K562 (cell line): ENCODE results near the gene ROBO1.

Experiments used
- ADNP ChIP-seq: fragments of 200-800 bp; sonication (Bioruptor generic); IDR thresholded peaks from 2 replicates; pipeline ENCODE4 v1.6.1; 2016; ENCODE audit warnings: missing genetic modification characterization, missing compliant biosample characterization
- CHD1 ChIP-seq: fragments of 200-600 bp; sonication (generic); IDR thresholded peaks from one replicate; pipeline ENCODE4 v1.6.1; 2012; ENCODE audit warnings: mild to moderate bottlenecking, moderate library complexity, low read length, inconsistent platforms
- JUND ChIP-seq, 2 experiments: IDR thresholded peaks; 2 replicates in 1 of 2; 3 replicates in 1 of 2; pipeline ENCODE4 v1.6.1; 2011; ENCODE audit warnings: borderline replicate concordance in 2 of 2, low read depth in 2 of 2, low read length in 2 of 2, improper control_type of control experiment in 1 of 2, missing biosample characterization in 1 of 2, missing genetic modification characterization in 1 of 2, missing genetic modification reagents in 1 of 2
- NFIC ChIP-seq: fragments of 450-650 bp; IDR thresholded peaks from 2 replicates; pipeline ENCODE4 v1.6.1; 2017; ENCODE audit warnings: mild to moderate bottlenecking, inconsistent platforms
- PML ChIP-seq: IDR thresholded peaks from 2 replicates; pipeline ENCODE4 v1.6.1; 2012; ENCODE audit warnings: low read length, inconsistent platforms
- TF ChIP-seq, protein P1 (sequence below), 3 experiments: IDR thresholded peaks in 2 of 3; conservative IDR thresholded peaks in 1 of 3; 2 replicates each; pipeline ENCODE4 v1.5.1; 2011 to 2012; ENCODE audit warnings: low read length in 3 of 3, mild to moderate bottlenecking in 3 of 3, control low read depth in 2 of 3, improper control_type of control experiment in 1 of 3, inconsistent platforms in 1 of 3, low read depth in 1 of 3, mixed read lengths in 1 of 3, moderate library complexity in 1 of 3; ENCODE audit not compliant: insufficient read depth in 2 of 3
- TF ChIP-seq, protein P2 (sequence below), 2 experiments: fragments of 450-650 bp; formaldehyde crosslinking in 1 of 2; IDR thresholded peaks; 2 replicates each; pipeline versions ENCODE4 v1.4.0 to v1.6.1; 2014 to 2020; ENCODE audit warnings: mild to moderate bottlenecking in 2 of 2, borderline replicate concordance in 1 of 2, low read depth in 1 of 2

GRCh38 chr3:78918361-78919020 is 849.3 kb downstream of the ROBO1 start:
- TF ChIP-seq JUND (IDR thresholded peaks at IDR 0.05; ENCODE audit: borderline replicate concordance, low read depth, low read length) (no peak), JUND (tag; IDR thresholded peaks at IDR 0.05; ENCODE audit: borderline replicate concordance, low read depth, low read length) (no peak), ADNP (no peak), CHD1 (no peak), NFIC (no peak), PML (no peak)
- TF ChIP-seq, protein P1, sequence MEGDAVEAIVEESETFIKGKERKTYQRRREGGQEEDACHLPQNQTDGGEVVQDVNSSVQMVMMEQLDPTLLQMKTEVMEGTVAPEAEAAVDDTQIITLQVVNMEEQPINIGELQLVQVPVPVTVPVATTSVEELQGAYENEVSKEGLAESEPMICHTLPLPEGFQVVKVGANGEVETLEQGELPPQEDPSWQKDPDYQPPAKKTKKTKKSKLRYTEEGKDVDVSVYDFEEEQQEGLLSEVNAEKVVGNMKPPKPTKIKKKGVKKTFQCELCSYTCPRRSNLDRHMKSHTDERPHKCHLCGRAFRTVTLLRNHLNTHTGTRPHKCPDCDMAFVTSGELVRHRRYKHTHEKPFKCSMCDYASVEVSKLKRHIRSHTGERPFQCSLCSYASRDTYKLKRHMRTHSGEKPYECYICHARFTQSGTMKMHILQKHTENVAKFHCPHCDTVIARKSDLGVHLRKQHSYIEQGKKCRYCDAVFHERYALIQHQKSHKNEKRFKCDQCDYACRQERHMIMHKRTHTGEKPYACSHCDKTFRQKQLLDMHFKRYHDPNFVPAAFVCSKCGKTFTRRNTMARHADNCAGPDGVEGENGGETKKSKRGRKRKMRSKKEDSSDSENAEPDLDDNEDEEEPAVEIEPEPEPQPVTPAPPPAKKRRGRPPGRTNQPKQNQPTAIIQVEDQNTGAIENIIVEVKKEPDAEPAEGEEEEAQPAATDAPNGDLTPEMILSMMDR (IDR thresholded peaks at IDR 0.05 in 2 of 3, conservative IDR thresholded peaks at IDR 0.05 in 1 of 3; ENCODE audit: insufficient read depth in 2 of 3, low read depth in 1 of 3, low read length in 3 of 3) = no peak
- TF ChIP-seq, protein P2, sequence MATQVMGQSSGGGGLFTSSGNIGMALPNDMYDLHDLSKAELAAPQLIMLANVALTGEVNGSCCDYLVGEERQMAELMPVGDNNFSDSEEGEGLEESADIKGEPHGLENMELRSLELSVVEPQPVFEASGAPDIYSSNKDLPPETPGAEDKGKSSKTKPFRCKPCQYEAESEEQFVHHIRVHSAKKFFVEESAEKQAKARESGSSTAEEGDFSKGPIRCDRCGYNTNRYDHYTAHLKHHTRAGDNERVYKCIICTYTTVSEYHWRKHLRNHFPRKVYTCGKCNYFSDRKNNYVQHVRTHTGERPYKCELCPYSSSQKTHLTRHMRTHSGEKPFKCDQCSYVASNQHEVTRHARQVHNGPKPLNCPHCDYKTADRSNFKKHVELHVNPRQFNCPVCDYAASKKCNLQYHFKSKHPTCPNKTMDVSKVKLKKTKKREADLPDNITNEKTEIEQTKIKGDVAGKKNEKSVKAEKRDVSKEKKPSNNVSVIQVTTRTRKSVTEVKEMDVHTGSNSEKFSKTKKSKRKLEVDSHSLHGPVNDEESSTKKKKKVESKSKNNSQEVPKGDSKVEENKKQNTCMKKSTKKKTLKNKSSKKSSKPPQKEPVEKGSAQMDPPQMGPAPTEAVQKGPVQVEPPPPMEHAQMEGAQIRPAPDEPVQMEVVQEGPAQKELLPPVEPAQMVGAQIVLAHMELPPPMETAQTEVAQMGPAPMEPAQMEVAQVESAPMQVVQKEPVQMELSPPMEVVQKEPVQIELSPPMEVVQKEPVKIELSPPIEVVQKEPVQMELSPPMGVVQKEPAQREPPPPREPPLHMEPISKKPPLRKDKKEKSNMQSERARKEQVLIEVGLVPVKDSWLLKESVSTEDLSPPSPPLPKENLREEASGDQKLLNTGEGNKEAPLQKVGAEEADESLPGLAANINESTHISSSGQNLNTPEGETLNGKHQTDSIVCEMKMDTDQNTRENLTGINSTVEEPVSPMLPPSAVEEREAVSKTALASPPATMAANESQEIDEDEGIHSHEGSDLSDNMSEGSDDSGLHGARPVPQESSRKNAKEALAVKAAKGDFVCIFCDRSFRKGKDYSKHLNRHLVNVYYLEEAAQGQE (IDR thresholded peaks at IDR 0.05; ENCODE audit: borderline replicate concordance) = no peak
- TF ChIP-seq, protein P2 (CRISPR knock-in tag; IDR thresholded peaks at IDR 0.05; ENCODE audit: low read depth) = no peak
